Suprapubic skin (tissue), 4 donors: ENCODE measurements around the gene MAGI1.

Experiments used
- EP300 ChIP-seq: sonication (generic); formaldehyde crosslinking; IDR thresholded peaks from one replicate; pipeline ENCODE4 v1.6.1; 2017; ENCODE audit warnings: antibody characterized with exemption
- POLR2A ChIP-seq, 2 donors: fragments of 450-650 bp; IDR thresholded peaks; one replicate each; pipeline ENCODE4 v1.6.1; 2017; ENCODE audit warnings: antibody characterized with exemption in 2 of 2, mild to moderate bottlenecking in 2 of 2, moderate library complexity in 2 of 2
- POLR2AphosphoS5 ChIP-seq, 3 donors: sonication (generic); formaldehyde crosslinking; IDR thresholded peaks; one replicate each; pipeline ENCODE4 v1.6.1; 2017; ENCODE audit warnings: antibody characterized with exemption in 3 of 3
- TF ChIP-seq, protein P1 (sequence below), 2 donors: fragments of 200-600 bp in 1 of 2; fragments of 450-650 bp in 1 of 2; sonication (generic) in 1 of 2; IDR thresholded peaks; one replicate each; pipeline ENCODE4 v1.5.1; 2016 to 2019; ENCODE audit warnings: antibody characterized with exemption in 2 of 2, mild to moderate bottlenecking in 1 of 2, moderate library complexity in 1 of 2

DNA sequence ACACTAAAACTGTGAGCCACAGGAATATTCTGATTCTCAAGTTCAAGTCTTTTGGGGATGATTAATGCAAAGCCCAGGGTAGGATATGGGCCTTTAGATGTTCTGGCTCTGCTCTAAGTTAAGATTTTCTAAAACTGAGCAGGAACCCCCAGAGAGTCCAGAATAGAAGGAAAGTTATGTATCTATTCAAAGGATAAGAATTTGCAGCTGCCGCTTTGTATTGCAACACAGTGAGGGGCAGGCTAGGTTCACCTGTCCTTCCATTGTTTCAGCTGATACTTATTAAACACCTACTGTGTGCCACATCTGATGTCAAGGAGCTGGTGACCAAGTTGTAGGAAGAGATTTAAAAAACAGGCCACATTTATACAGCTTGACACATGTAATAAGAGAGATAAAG is 290.4 kb downstream of the MAGI1 start:
- TF ChIP-seq, protein P1, sequence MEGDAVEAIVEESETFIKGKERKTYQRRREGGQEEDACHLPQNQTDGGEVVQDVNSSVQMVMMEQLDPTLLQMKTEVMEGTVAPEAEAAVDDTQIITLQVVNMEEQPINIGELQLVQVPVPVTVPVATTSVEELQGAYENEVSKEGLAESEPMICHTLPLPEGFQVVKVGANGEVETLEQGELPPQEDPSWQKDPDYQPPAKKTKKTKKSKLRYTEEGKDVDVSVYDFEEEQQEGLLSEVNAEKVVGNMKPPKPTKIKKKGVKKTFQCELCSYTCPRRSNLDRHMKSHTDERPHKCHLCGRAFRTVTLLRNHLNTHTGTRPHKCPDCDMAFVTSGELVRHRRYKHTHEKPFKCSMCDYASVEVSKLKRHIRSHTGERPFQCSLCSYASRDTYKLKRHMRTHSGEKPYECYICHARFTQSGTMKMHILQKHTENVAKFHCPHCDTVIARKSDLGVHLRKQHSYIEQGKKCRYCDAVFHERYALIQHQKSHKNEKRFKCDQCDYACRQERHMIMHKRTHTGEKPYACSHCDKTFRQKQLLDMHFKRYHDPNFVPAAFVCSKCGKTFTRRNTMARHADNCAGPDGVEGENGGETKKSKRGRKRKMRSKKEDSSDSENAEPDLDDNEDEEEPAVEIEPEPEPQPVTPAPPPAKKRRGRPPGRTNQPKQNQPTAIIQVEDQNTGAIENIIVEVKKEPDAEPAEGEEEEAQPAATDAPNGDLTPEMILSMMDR (IDR thresholded peaks at IDR 0.05): no peak
- TF ChIP-seq POLR2AphosphoS5 (IDR thresholded peaks at IDR 0.05) (no peak), EP300 (no peak), POLR2A (IDR thresholded peaks at IDR 0.05) (no peak)
